Measurements from ENCODE around the gene THAP7.

Gene THAP7

GRCh38 chr22:20966883-20967696, 34.8 kb downstream of the THAP7 start, which contains the start of gene AIFM3:
Gene AIFM3 (plus strand): TSS chr22:20967255. CDS start chr22:20967945, 690 bp downstream.
- no peaks in the 10 kb centered on the region for H3K27me3 ChIP-seq (ENCODE audit: insufficient read depth, low read depth, severe bottlenecking)
- H3K4me3 ChIP-seq (ENCODE audit: low read depth, low read length): no peak within 1 kb of the TSS; the same call in 1 of the 2 replicates
- H3K9me3 ChIP-seq (ENCODE audit: severe bottlenecking): no peaks in the 10 kb centered on the region
- H3K27ac ChIP-seq: peak within 1 kb of the TSS; percentile 82
- no peak for DNase-seq
- H3K36me3 ChIP-seq: no peaks in the 10 kb centered on the region
- TF ChIP-seq, protein P1, sequence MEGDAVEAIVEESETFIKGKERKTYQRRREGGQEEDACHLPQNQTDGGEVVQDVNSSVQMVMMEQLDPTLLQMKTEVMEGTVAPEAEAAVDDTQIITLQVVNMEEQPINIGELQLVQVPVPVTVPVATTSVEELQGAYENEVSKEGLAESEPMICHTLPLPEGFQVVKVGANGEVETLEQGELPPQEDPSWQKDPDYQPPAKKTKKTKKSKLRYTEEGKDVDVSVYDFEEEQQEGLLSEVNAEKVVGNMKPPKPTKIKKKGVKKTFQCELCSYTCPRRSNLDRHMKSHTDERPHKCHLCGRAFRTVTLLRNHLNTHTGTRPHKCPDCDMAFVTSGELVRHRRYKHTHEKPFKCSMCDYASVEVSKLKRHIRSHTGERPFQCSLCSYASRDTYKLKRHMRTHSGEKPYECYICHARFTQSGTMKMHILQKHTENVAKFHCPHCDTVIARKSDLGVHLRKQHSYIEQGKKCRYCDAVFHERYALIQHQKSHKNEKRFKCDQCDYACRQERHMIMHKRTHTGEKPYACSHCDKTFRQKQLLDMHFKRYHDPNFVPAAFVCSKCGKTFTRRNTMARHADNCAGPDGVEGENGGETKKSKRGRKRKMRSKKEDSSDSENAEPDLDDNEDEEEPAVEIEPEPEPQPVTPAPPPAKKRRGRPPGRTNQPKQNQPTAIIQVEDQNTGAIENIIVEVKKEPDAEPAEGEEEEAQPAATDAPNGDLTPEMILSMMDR (IDR thresholded peaks at IDR 0.05; ENCODE audit: low read depth, low read length): no peak

DNA sequence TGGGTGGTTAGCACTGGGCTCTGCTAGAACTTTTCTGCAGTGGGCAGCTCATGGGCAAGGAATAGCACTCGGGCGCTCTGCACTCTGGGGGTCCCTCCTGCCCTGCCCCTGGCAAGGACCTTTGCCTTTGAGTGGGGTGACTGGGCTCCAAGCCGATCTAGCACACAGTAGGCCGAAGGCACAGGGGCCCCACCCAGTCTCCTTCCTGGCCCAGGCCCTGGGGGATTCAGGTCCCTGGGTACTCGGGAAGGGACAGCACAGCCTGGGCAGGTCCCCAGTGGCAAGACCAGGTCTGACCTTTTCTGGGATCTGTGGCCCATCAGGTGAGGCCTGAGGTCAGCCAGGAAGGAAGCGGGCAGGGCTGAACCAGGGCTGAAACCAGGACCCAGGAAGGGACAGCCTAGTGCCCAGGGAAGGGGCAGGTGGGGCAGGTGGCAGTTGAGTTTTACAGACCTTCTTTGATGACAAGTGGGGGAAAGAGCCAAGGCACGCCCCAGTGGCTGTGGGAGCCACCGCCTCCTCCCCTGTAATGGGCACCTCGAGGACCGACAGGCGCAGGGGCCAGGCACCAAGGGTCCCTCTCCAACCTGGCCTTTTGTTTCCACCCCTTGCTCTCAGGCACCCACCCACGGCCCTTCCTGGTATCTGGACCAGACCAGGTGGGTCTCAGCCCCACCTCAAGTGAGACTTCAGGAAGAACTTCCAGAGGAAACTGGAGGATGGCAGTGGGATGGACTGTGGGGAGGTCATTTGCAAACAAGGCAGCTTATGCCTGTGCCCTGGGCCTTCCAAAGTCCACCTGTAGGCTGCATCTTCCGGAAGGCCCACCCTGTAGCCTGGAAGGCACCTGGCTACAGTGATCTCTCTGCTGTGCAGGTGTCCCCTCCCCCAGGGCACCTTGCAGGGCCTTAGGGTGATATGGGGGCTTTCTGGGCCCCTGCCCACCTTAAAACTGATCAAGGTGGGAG, 35.7 kb downstream of the THAP7 start:
- no peaks in the 10 kb centered on the region for H3K9me3 ChIP-seq (ENCODE audit: severe bottlenecking)
- TF ChIP-seq, protein P1 (IDR thresholded peaks at IDR 0.05; ENCODE audit: low read depth, low read length): no peak
- no peak overlapping the region for H3K4me3 ChIP-seq (ENCODE audit: low read depth, low read length)
- no peak overlapping the region; the same call in 1 of the 2 replicates for H3K27ac ChIP-seq
- no peaks in the 10 kb centered on the region for H3K36me3 ChIP-seq
- DNase-seq: no peak
- no peaks in the 10 kb centered on the region for H3K27me3 ChIP-seq (ENCODE audit: insufficient read depth, low read depth, severe bottlenecking)

- Histone ChIP-seq H3K27me3 (ENCODE audit: insufficient read depth, low read depth, severe bottlenecking) (no peaks in the 10 kb centered on the region), H3K36me3 (no peaks in the 10 kb centered on the region), H3K27ac (no peak overlapping the region; the same call in 1 of the 2 replicates), H3K9me3 (ENCODE audit: severe bottlenecking) (no peaks in the 10 kb centered on the region), H3K4me3 (ENCODE audit: low read depth, low read length) (peak overlapping the region; percentile 37)
- TF ChIP-seq, protein P1 (IDR thresholded peaks at IDR 0.05; ENCODE audit: low read depth, low read length): no peak
- DNase-seq: no peak
Measured at GRCh38 chr22:20965104-20965887, 36.6 kb downstream of the THAP7 start.

DNA sequence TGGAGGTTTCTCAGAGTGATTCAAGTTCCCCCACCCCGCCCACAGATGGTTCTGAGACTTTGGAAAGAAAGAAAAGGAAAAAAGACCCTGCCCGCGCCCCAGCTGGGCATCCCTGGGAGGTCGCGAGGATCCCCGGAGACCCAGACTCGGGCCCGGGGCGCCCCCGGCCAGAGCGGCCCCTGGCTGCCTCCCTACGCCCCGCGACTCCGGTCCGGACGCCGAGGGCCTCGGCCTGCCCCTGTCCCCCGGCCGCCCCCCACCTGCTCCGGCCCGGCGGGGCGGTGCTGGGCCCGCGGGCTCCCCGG, 37.2 kb downstream of the THAP7 start:
- peak overlapping the region; percentile 41 for H3K4me3 ChIP-seq (ENCODE audit: low read depth, low read length)

More for the DNA sequence above, 37.2 kb downstream of the THAP7 start:
- TF ChIP-seq, protein P1 (IDR thresholded peaks at IDR 0.05; ENCODE audit: low read depth, low read length): no peak
- H3K27me3 ChIP-seq (ENCODE audit: insufficient read depth, low read depth, severe bottlenecking): no peaks in the 10 kb centered on the region
- H3K36me3 ChIP-seq: no peaks in the 10 kb centered on the region
- no peak overlapping the region for H3K27ac ChIP-seq
- no peaks in the 10 kb centered on the region for H3K9me3 ChIP-seq (ENCODE audit: severe bottlenecking)
- no peak for DNase-seq

All from WERI-Rb-1 (cell line).